Activated naive CD4-positive, alpha-beta T cell treated with Interleukin-2 at 50 U/mL for 16 hours (primary cell): ENCODE results near the gene TBC1D21.
"Not testable (repeated sequence)": the region's sequence is repeated elsewhere in the genome, so short reads cannot be mapped to it uniquely, and the experiment has no call there.

ENCODE experiments used
- DNase-seq: peaks from one replicate; pipeline ENCODE4 v3.0.0-alpha.2; 2020

The TBC1D21 gene

GRCh38 chr15:73932381-73933191, 59.2 kb downstream of the TBC1D21 start:
- DNase-seq: no peak

- no peak for DNase-seq
Measured at GRCh38 chr15:73934281-73934680, 60.9 kb downstream of the TBC1D21 start.

GRCh38 chr15:73935547-73935946, 62.2 kb downstream of the TBC1D21 start:
- no peak for DNase-seq

DNA sequence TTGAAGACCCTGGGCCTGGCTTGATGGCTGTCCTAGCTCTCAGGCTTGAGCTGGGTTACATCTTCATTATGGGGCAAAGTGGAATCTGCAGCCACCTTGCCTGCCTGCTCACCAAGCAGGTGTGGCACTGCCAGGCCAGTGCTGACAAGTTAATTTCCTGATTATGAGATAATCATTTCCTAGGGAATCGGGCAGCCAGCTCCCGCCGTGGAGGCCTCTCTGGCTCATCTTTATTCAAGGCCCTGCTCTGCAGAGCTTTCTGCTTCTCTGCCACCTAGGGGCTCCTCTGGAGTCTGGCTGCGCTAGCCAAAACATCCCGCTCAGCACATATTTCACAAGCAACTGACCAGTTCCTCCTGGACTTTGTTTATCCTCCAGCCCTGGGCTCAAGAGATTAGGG, 62.8 kb downstream of the TBC1D21 start:
- DNase-seq: no peak

GRCh38 chr15:73936588-73937290, 63.4 kb downstream of the TBC1D21 start:
- no peak for DNase-seq

DNA sequence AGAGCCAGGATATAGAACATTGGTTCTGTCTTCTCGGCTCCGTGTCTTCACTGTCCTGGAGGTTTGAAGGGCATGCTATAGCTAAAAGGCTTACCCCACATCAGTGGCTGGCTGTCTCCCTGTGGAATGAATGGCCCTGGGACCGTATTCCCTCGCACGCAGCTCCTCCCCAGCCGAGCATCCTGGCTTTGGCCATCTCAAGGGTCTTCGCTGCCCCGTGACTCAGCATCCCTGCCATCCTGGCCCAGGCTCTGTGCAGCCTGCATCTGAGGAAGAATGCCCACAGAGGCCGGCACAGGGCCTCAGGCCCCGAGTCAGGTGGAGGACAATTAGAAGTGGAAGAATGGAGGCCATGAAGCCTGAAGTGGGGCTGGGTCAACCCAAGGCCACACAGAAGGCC, 63.9 kb downstream of the TBC1D21 start:
- DNase-seq: no peak

DNA sequence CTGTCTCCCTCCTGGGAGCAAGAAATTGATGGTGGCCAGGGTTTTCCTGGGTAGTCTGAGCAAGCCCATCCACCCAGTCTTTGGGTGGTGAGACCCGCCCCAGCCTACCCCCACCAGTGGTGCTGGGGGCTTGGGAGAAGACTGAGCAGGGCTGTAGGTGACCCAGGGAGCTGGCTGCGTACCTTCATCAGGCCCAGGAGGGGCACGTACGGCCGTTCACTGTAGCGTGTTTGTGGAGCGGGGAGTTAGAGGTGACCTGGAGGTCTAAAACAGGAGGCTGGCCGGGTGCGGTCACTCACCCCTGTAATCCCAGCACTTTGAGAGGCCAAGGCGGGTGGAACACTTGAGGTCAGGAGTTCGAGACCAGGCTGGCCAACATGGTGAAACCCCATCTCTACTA, 64.4 kb downstream of the TBC1D21 start:
- no peak for DNase-seq

DNA sequence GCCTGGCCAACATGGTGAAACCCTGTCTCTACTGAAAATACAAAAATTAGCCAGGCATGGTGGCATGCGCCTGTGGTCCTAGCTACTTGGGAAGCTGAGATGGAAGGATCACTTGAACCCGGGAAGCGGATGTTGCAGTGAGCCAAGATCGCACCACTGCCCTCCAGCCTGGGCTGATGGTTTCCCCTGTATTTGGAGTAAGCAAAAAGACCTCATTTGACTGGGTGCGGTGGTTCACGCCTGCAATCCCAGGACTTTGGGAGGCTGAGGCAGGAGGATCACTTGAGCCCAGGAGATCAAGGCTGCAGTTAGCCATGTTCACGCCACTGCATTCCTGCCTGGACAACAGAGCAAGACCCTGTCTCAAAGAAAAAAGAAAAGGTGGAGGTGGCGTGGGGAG, 65.2 kb downstream of the TBC1D21 start:
- DNase-seq: not testable (repeated sequence)
